GM18502 (cell line): ENCODE results near the gene RAB40B.

ENCODE experiments used
- ATAC-seq: cut with Tn5 transposase; IDR thresholded peaks from one replicate; pipeline ENCODE4 v1.9.1; 2021; ENCODE audit warnings: mild to moderate bottlenecking; ENCODE audit not compliant: unreplicated experiment, poor library complexity

The RAB40B gene

GRCh38 chr17:82674656-82675475 is 23.6 kb downstream of the RAB40B start:
- no peak for ATAC-seq

- no peak for ATAC-seq
These were observed 27.6 kb downstream of the RAB40B start for GRCh38 chr17:82670661-82671450.

GRCh38 chr17:82668631-82669099 is 29.8 kb downstream of the RAB40B start:
- ATAC-seq, result no peak

- ATAC-seq, result no peak
These were observed 30.4 kb downstream of the RAB40B start for GRCh38 chr17:82668024-82668630.

- ATAC-seq, result no peak
These were observed 30.9 kb downstream of the RAB40B start for GRCh38 chr17:82667668-82668000.

GRCh38 chr17:82666931-82667667 is 31.4 kb downstream of the RAB40B start:
- ATAC-seq, result no peak

GRCh38 chr17:82665891-82666290 is 32.6 kb downstream of the RAB40B start:
- no peak for ATAC-seq

- ATAC-seq, result no peak
These were observed 33.3 kb downstream of the RAB40B start for GRCh38 chr17:82665217-82665616.

GRCh38 chr17:82664701-82665182 is 33.8 kb downstream of the RAB40B start:
- ATAC-seq, result no peak

- no peak for ATAC-seq
These were observed 34.3 kb downstream of the RAB40B start for GRCh38 chr17:82664276-82664575.

- ATAC-seq, result no peak
These were observed 34.9 kb downstream of the RAB40B start for GRCh38 chr17:82663381-82664275.

GRCh38 chr17:82662711-82663261 is 35.7 kb downstream of the RAB40B start:
- no peak for ATAC-seq

GRCh38 chr17:82661717-82662683 is 36.5 kb downstream of the RAB40B start:
- no peak for ATAC-seq

- ATAC-seq, result no peak
These were observed 38.6 kb downstream of the RAB40B start for GRCh38 chr17:82659886-82660285.

- no peak for ATAC-seq
These were observed 39.6 kb downstream of the RAB40B start for GRCh38 chr17:82658796-82659452.

GRCh38 chr17:82658331-82658730 is 40.2 kb downstream of the RAB40B start:
- ATAC-seq, result no peak

- no peak for ATAC-seq
These were observed 40.6 kb downstream of the RAB40B start for GRCh38 chr17:82657926-82658325.

GRCh38 chr17:82656266-82656665 is 42.2 kb downstream of the RAB40B start:
- no peak for ATAC-seq
